Measurements from ENCODE around the gene GNB2. TPM values are rescaled to one million over a fixed set of nuclear protein-coding genes. Genes with fewer than 3 reads are reported as not detected.

The GNB2 gene
- polyA plus RNA-seq, 3 donors: 156 to 286 (median 227) TPM

GRCh38 chr7:100678291-100678984 lies 4.9 kb downstream of the GNB2 start:
- 75 to 76% (median 75%) methylated on average over 35 of the region's 35 CpGs for WGBS, 3 donors
- H3K27ac ChIP-seq (ENCODE audit: low read depth, low read length): no peak overlapping the region

- 71 to 81% (median 79%) methylated on average over 12 to 13 of the region's 13 CpGs for WGBS, 3 donors
- no peak overlapping the region for H3K27ac ChIP-seq (ENCODE audit: low read depth, low read length)
These were observed 5.8 kb downstream of the GNB2 start for GRCh38 chr7:100679129-100679926.

- H3K27ac ChIP-seq (ENCODE audit: low read depth, low read length): no peak overlapping the region
- 50 to 75% (median 58%) methylated on average over 13 of the region's 13 CpGs for WGBS, 3 donors
These were observed 6.5 kb downstream of the GNB2 start for GRCh38 chr7:100679927-100680575.

GRCh38 chr7:100680576-100681271 lies 7.2 kb downstream of the GNB2 start:
- H3K27ac ChIP-seq (ENCODE audit: low read depth, low read length): no peak overlapping the region
- 78 to 83% (median 81%) methylated on average over 18 of the region's 18 CpGs for WGBS, 3 donors

GRCh38 chr7:100681491-100682227 lies 8.1 kb downstream of the GNB2 start:
- 80 to 84% (median 81%) methylated on average over 28 to 29 of the region's 29 CpGs for WGBS, 3 donors
- no peak overlapping the region for H3K27ac ChIP-seq (ENCODE audit: low read depth, low read length)

- 82 to 84% (median 84%) methylated on average over 21 to 25 of the region's 25 CpGs for WGBS, 3 donors
- no peak overlapping the region for H3K27ac ChIP-seq (ENCODE audit: low read depth, low read length)
These were observed 8.7 kb downstream of the GNB2 start for GRCh38 chr7:100682228-100682741.

GRCh38 chr7:100682991-100683658 lies 9.6 kb downstream of the GNB2 start:
- WGBS, 3 donors: 82 to 89% (median 86%) methylated on average over 28 of the region's 28 CpGs

GRCh38 chr7:100683659-100684533 lies 10.4 kb downstream of the GNB2 start:
- no peak overlapping the region for H3K27ac ChIP-seq (ENCODE audit: low read depth, low read length)
- WGBS, 3 donors: 93 to 95% (median 94%) methylated on average over 27 to 37 of the region's 37 CpGs

More at GRCh38 chr7:100682991-100683658, 9.6 kb downstream of the GNB2 start:
- H3K27ac ChIP-seq (ENCODE audit: low read depth, low read length): no peak overlapping the region

GRCh38 chr7:100684534-100685042 lies 11.0 kb downstream of the GNB2 start:
- no peak overlapping the region for H3K27ac ChIP-seq (ENCODE audit: low read depth, low read length)
- WGBS, 3 donors: 93 to 96% (median 93%) methylated on average over 16 of the region's 16 CpGs

GRCh38 chr7:100685049-100685605 lies 11.6 kb downstream of the GNB2 start:
- no peak overlapping the region for H3K27ac ChIP-seq (ENCODE audit: low read depth, low read length)
- 88 to 93% (median 92%) methylated on average over 18 of the region's 18 CpGs for WGBS, 3 donors

GRCh38 chr7:100685631-100686145 lies 12.1 kb downstream of the GNB2 start:
- no peak overlapping the region for H3K27ac ChIP-seq (ENCODE audit: low read depth, low read length)
- WGBS, 3 donors: 92 to 96% (median 94%) methylated on average over 16 to 17 of the region's 17 CpGs

- no peak overlapping the region for H3K27ac ChIP-seq (ENCODE audit: low read depth, low read length)
- 77 to 85% (median 85%) methylated on average over 32 to 33 of the region's 33 CpGs for WGBS, 3 donors
These were observed 12.8 kb downstream of the GNB2 start for GRCh38 chr7:100686201-100686821.

GRCh38 chr7:100686822-100687211 lies 13.3 kb downstream of the GNB2 start:
- WGBS, 3 donors: 91 to 93% (median 91%) methylated on average over 16 to 17 of the region's 17 CpGs
- no peak overlapping the region for H3K27ac ChIP-seq (ENCODE audit: low read depth, low read length)

- no peak overlapping the region for H3K27ac ChIP-seq (ENCODE audit: low read depth, low read length)
- WGBS, 3 donors: 90 to 93% (median 91%) methylated on average over 18 to 22 of the region's 22 CpGs
These were observed 13.7 kb downstream of the GNB2 start for GRCh38 chr7:100687261-100687660.

GRCh38 chr7:100687751-100688300 lies 14.3 kb downstream of the GNB2 start:
- no peak overlapping the region for H3K27ac ChIP-seq (ENCODE audit: low read depth, low read length)
- WGBS, 3 donors: 76 to 85% (median 82%) methylated on average over 25 of the region's 25 CpGs
